ENCODE measurements around the gene GRID1.

Gene GRID1

DNA sequence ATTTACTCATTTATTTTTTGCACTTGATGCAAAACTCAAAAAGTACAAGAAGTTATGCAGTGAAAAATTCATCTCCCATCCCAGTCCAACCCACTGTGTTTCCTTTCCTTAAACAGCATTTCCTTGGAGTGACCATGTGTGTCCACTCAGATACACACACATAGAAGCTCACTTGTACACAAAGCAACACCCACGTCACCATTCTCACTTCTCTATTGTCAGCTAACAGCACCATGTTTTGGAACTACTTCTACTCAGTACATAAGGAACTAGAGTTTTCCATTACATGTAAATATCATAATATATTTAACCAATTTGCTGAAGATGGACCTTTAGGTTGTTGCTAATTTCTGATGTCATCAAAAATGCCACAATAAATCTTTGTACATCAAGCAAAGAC lies 167.6 kb downstream of the GRID1 start:
- no peaks in the 10 kb centered on the region; the same call in 1 of the 2 replicates for H3K27me3 ChIP-seq (ENCODE audit: insufficient read depth, low read length)
- no peaks in the 10 kb centered on the region for H3K4me1 ChIP-seq (ENCODE audit: insufficient read depth, low read length)
- no peak overlapping the region for H3K4me3 ChIP-seq (ENCODE audit: low read length)
- no peak overlapping the region for H3K9ac ChIP-seq (ENCODE audit: low read depth, low read length)
- H3K27ac ChIP-seq (ENCODE audit: low read length): no peak overlapping the region
- no peaks in the 10 kb centered on the region for H3K36me3 ChIP-seq (ENCODE audit: insufficient read depth, low read depth, low read length)
- no peaks in the 10 kb centered on the region for H3K9me3 ChIP-seq (ENCODE audit: insufficient read depth, low read depth, low read length)

DNA sequence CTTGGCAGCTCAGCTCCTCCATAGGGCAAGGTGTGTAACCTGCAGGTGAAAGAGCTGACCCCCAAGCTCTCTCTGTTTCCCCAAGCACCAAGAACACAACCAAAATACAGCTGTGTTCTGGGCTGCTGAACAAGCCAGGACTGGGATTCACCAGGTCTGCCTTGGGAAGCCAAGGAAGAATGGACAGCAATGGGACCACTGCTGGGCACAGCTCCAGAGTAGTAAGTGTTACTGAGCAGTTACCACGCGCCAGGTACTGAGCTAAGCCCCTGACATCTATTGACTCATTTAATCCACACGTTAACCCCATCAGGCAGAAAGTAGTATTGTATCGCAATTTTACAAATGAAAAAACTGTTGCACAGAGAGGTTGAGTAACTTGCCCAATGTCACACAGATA lies 168.3 kb downstream of the GRID1 start:
- Histone ChIP-seq H3K9ac (ENCODE audit: low read depth, low read length) (no peak overlapping the region), H3K27ac (ENCODE audit: low read length) (no peak overlapping the region), H3K27me3 (ENCODE audit: insufficient read depth, low read length) (no peaks in the 10 kb centered on the region; the same call in 1 of the 2 replicates), H3K4me3 (ENCODE audit: low read length) (no peak overlapping the region), H3K36me3 (ENCODE audit: insufficient read depth, low read depth, low read length) (no peaks in the 10 kb centered on the region), H3K4me1 (ENCODE audit: insufficient read depth, low read length) (no peaks in the 10 kb centered on the region), H3K9me3 (ENCODE audit: insufficient read depth, low read depth, low read length) (no peaks in the 10 kb centered on the region)

DNA sequence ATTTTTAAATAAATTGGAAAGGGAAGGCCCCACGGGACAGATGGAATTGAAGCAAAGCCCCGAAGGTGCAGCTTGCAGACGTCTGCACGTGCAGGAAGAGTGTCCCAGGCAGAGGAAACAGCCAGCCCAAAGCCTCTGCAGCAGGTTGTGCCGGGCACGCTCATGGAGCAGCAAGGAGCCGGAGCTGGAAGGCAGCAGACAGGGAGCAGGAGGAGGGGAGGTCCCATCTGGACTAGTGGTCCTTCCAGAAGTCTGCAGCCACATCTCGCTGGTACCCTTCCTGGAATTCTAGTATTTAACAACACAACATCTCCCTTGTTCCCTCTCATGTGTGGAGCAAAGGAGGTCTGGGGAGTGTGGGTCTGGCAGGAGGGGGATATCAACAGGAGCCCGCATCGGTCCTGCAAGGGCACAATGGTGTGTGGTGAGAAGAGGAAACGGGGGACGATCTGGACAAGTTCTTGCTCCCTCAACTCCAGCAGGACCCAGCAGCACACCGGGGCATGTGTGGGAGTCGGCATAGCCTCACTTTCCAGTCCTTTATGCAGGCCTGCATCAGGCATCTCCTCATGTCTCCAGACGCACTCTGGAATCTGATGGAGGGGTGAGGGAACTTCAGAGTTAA lies 169.3 kb downstream of the GRID1 start:
- no peak overlapping the region for H3K9ac ChIP-seq (ENCODE audit: low read depth, low read length)

DNA sequence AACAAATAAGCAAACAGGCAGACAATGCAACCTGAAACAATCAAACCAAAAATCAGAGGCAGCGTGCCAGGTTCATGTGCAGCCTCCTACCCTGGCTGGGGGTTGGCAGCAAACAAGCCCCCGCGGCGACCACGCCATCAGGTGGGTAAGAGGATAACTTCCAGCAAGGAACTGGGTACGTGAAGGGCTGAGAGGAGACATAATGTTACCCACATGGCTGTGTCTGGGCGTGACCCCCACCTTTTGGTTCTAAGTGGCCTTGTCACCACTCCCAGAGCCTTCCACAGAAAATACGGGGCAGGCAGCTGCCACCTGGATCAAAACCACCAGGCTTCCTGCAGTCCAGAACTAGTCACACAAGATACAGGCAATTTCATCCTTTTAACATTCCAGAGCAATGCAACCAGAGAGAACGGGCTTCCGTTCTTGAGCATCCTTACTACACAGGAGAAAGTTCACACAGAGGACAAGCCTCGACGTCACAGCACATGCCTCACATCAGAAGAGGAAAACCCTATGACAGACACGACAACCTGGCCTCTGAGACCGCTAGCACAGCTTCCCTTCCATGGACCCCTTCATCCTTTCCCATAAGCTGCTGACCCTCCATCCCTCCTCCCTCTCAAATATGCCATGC lies 171.0 kb downstream of the GRID1 start:
- Histone ChIP-seq H3K36me3 (ENCODE audit: insufficient read depth, low read depth, low read length) (no peaks in the 10 kb centered on the region), H3K27me3 (ENCODE audit: insufficient read depth, low read length) (no peaks in the 10 kb centered on the region; the same call in 1 of the 2 replicates), H3K9me3 (ENCODE audit: insufficient read depth, low read depth, low read length) (no peaks in the 10 kb centered on the region), H3K4me3 (ENCODE audit: low read length) (no peak overlapping the region), H3K27ac (ENCODE audit: low read length) (no peak overlapping the region), H3K9ac (ENCODE audit: low read depth, low read length) (no peak overlapping the region), H3K4me1 (ENCODE audit: insufficient read depth, low read length) (no peaks in the 10 kb centered on the region)

More for the DNA sequence above, 169.3 kb downstream of the GRID1 start:
- H3K36me3 ChIP-seq (ENCODE audit: insufficient read depth, low read depth, low read length): no peaks in the 10 kb centered on the region
- no peaks in the 10 kb centered on the region for H3K4me1 ChIP-seq (ENCODE audit: insufficient read depth, low read length)
- H3K27me3 ChIP-seq (ENCODE audit: insufficient read depth, low read length): no peaks in the 10 kb centered on the region; the same call in 1 of the 2 replicates
- no peak overlapping the region for H3K27ac ChIP-seq (ENCODE audit: low read length)
- no peaks in the 10 kb centered on the region for H3K9me3 ChIP-seq (ENCODE audit: insufficient read depth, low read depth, low read length)
- no peak overlapping the region for H3K4me3 ChIP-seq (ENCODE audit: low read length)

DNA sequence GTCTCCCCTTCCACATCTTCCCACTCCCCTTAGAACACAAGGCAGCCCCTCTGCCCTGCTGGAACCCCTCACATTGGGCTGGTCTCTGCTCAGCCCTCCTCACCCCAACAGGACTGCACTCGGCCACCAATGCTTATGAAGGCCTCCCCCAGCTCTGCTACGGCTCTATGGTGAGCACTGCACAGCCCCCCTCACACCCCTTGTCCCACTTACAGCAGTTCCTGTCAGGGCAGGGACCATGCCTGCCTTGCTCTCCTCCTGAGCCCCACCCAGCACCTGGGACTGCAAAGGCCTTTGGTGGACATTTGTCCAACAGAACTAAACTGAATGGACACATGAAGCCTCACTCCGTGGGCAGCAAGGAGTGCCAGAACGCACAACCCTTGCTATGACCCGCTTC lies 171.9 kb downstream of the GRID1 start:
- no peaks in the 10 kb centered on the region for H3K36me3 ChIP-seq (ENCODE audit: insufficient read depth, low read depth, low read length)
- no peaks in the 10 kb centered on the region for H3K4me1 ChIP-seq (ENCODE audit: insufficient read depth, low read length)
- no peak overlapping the region for H3K27ac ChIP-seq (ENCODE audit: low read length)
- H3K9me3 ChIP-seq (ENCODE audit: insufficient read depth, low read depth, low read length): no peaks in the 10 kb centered on the region
- no peaks in the 10 kb centered on the region; the same call in 1 of the 2 replicates for H3K27me3 ChIP-seq (ENCODE audit: insufficient read depth, low read length)
- no peak overlapping the region for H3K9ac ChIP-seq (ENCODE audit: low read depth, low read length)
- no peak overlapping the region for H3K4me3 ChIP-seq (ENCODE audit: low read length)

DNA sequence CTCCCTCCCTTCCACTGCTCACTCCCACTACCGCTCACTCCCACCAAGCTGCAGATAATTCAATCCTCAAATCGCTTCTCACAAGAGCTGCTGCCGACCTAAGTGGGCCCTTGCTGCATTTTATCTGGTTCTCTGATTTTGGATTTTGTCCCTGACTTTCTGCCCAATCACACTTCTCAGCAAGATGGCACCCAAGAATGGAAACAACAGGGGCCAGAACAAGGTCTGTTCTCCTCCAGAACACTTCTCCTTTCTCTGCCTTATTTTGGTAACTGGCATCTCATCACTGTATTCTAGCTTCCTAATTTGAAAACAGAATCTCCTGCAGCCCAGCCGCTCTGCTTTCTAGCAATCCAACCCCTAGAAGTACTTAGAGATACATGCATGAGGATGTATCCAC lies 172.8 kb downstream of the GRID1 start:
- no peak overlapping the region for H3K4me3 ChIP-seq (ENCODE audit: low read length)
- H3K4me1 ChIP-seq (ENCODE audit: insufficient read depth, low read length): no peaks in the 10 kb centered on the region
- no peaks in the 10 kb centered on the region for H3K27me3 ChIP-seq (ENCODE audit: insufficient read depth, low read length)
- H3K27ac ChIP-seq (ENCODE audit: low read length): no peak overlapping the region
- H3K36me3 ChIP-seq (ENCODE audit: insufficient read depth, low read depth, low read length): no peaks in the 10 kb centered on the region
- H3K9me3 ChIP-seq (ENCODE audit: insufficient read depth, low read depth, low read length): no peaks in the 10 kb centered on the region
- no peak overlapping the region for H3K9ac ChIP-seq (ENCODE audit: low read depth, low read length)

DNA sequence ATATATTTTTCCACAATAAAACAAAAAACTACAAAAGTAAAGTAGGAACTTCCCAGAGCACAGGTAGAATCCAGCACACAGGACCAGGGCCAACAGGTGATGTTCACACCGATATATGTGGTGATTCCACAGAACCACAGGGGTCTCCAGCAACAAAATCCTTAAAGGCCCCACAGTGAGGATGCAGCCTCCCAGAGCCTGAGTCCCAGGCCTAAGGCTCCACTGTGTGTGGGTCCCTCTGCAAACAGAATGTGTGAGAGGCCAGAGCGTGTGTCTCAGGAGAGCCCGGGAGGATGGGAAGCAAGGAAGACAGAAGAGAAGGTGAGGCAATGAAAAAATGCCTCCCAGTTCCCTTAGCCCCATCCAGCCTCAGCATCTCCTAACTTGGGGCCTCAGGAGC lies 173.9 kb downstream of the GRID1 start:
- H3K4me1 ChIP-seq (ENCODE audit: insufficient read depth, low read length): no peaks in the 10 kb centered on the region
- no peaks in the 10 kb centered on the region for H3K36me3 ChIP-seq (ENCODE audit: insufficient read depth, low read depth, low read length)
- H3K9me3 ChIP-seq (ENCODE audit: insufficient read depth, low read depth, low read length): no peaks in the 10 kb centered on the region
- H3K4me3 ChIP-seq (ENCODE audit: low read length): no peak overlapping the region
- no peak overlapping the region for H3K9ac ChIP-seq (ENCODE audit: low read depth, low read length)
- H3K27me3 ChIP-seq (ENCODE audit: insufficient read depth, low read length): no peaks in the 10 kb centered on the region
- H3K27ac ChIP-seq (ENCODE audit: low read length): no peak overlapping the region

DNA sequence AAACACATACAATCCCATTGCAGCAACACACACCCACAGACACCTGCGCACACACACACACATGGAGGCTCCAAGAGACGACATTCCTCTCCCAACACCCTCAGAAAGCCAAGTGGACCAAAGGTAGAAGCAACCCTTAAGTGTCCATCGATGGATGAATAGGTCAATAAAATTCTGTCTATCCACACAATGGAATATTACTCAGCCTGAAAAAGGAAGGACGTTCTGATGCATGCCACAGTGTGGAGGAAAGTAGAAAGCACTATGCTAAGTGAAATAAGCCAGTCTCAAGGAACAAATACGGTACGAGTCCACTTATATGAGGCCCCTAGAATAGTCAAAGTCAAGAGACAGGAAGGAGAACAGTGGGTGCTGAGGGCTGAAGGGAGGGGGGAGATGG lies 174.4 kb downstream of the GRID1 start:
- no peak overlapping the region for H3K9ac ChIP-seq (ENCODE audit: low read depth, low read length)
- no peak overlapping the region for H3K4me3 ChIP-seq (ENCODE audit: low read length)
- no peak overlapping the region for H3K27ac ChIP-seq (ENCODE audit: low read length)
- no peaks in the 10 kb centered on the region for H3K27me3 ChIP-seq (ENCODE audit: insufficient read depth, low read length)
- H3K4me1 ChIP-seq (ENCODE audit: insufficient read depth, low read length): no peaks in the 10 kb centered on the region
- no peaks in the 10 kb centered on the region for H3K36me3 ChIP-seq (ENCODE audit: insufficient read depth, low read depth, low read length)
- H3K9me3 ChIP-seq (ENCODE audit: insufficient read depth, low read depth, low read length): no peaks in the 10 kb centered on the region

DNA sequence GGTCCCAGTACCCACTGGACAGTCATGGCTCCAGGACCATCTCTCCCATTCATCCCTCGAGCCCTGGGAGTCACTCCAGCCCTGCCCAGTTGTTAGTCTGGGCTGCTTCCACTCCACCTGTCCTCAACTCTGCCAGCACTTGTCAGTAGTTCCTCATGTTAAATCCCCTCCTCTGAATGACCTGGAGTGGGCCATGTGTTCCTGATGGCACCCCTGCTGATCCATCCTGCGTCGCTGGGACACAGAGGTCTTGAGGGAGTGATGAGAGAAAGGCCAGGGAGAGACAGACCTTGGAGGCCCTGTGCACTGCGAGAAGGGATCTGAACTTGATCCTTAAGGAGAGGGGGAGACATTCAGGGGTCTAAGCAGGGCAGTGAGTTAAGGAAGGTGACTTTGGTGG lies 174.9 kb downstream of the GRID1 start:
- H3K4me3 ChIP-seq (ENCODE audit: low read length): no peak overlapping the region
- no peaks in the 10 kb centered on the region for H3K4me1 ChIP-seq (ENCODE audit: insufficient read depth, low read length)
- no peak overlapping the region for H3K9ac ChIP-seq (ENCODE audit: low read depth, low read length)
- no peaks in the 10 kb centered on the region for H3K9me3 ChIP-seq (ENCODE audit: insufficient read depth, low read depth, low read length)
- H3K36me3 ChIP-seq (ENCODE audit: insufficient read depth, low read depth, low read length): no peaks in the 10 kb centered on the region
- H3K27ac ChIP-seq (ENCODE audit: low read length): no peak overlapping the region
- no peaks in the 10 kb centered on the region for H3K27me3 ChIP-seq (ENCODE audit: insufficient read depth, low read length)

DNA sequence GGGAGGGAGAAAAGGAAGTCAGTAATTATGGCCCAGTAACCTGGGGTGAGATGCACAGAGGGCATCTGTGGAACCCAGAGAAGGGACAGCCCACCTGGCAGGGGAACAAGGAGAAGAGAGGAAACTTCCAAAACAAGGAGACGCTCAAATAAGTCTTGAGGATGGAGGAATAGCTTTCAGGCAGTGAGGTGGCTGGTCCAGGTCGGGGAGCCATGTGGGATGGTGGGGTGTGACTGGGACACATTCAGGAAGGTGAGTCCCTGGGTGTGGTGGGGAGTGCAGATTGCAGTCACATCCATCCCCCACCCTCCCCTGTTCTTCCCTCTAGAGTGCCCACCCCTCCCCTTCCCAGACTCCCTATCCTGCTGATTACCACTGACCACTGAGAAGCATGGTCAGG lies 175.4 kb downstream of the GRID1 start:
- Histone ChIP-seq H3K27ac (ENCODE audit: low read length) (no peak overlapping the region), H3K4me1 (ENCODE audit: insufficient read depth, low read length) (no peaks in the 10 kb centered on the region), H3K9ac (ENCODE audit: low read depth, low read length) (no peak overlapping the region), H3K36me3 (ENCODE audit: insufficient read depth, low read depth, low read length) (no peaks in the 10 kb centered on the region), H3K27me3 (ENCODE audit: insufficient read depth, low read length) (no peaks in the 10 kb centered on the region), H3K9me3 (ENCODE audit: insufficient read depth, low read depth, low read length) (no peaks in the 10 kb centered on the region), H3K4me3 (ENCODE audit: low read length) (no peak overlapping the region)

DNA sequence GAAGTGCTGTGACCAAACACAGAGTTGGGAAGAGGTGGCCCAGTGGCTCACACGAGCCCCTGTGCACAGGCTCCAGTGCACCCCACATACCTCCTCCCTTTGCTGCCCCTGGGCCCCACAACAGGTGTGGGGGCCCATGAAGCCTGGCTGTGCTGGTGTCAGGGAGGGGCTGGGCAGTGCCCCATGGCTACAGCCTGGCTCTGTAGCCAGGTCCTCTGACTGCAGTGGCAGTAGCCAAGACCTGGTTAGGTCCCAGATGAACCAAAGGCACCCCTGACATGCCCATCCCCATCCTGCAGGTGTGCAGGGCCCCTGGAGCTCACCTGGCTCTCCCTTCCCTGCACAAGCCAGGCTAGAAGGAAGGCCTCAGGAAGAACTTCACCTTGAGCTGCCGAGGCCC lies 176.3 kb downstream of the GRID1 start:
- Histone ChIP-seq H3K9ac (ENCODE audit: low read depth, low read length) (no peak overlapping the region), H3K4me1 (ENCODE audit: insufficient read depth, low read length) (no peaks in the 10 kb centered on the region), H3K27ac (ENCODE audit: low read length) (no peak overlapping the region), H3K9me3 (ENCODE audit: insufficient read depth, low read depth, low read length) (no peaks in the 10 kb centered on the region), H3K4me3 (ENCODE audit: low read length) (no peak overlapping the region), H3K36me3 (ENCODE audit: insufficient read depth, low read depth, low read length) (no peaks in the 10 kb centered on the region), H3K27me3 (ENCODE audit: insufficient read depth, low read length) (no peaks in the 10 kb centered on the region)

DNA sequence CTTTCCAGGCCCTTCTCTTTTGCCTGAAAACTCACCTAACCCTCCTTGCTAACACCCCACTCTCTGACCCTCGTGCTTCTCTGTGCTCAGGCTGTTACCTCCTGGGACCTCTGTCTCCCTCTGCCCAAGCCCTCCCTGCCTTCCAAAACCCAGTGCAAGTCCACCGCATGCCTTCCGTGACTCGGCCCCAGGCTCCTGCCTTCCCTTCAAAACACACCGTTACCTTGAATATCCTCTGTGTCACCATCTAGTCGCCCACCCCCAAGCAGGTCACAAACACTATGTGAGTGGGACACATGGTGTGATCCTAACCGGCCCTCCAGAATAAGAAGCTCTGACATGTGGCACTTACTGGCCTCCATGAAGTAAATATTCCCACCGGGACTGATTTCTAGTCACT lies 176.7 kb downstream of the GRID1 start:
- H3K27me3 ChIP-seq (ENCODE audit: insufficient read depth, low read length): no peaks in the 10 kb centered on the region
- no peaks in the 10 kb centered on the region for H3K4me1 ChIP-seq (ENCODE audit: insufficient read depth, low read length)
- H3K27ac ChIP-seq (ENCODE audit: low read length): no peak overlapping the region
- H3K9me3 ChIP-seq (ENCODE audit: insufficient read depth, low read depth, low read length): no peaks in the 10 kb centered on the region
- no peak overlapping the region for H3K9ac ChIP-seq (ENCODE audit: low read depth, low read length)
- H3K4me3 ChIP-seq (ENCODE audit: low read length): no peak overlapping the region
- no peaks in the 10 kb centered on the region for H3K36me3 ChIP-seq (ENCODE audit: insufficient read depth, low read depth, low read length)

Measured in iPS-20b (cell line).